ENCODE measurements around the gene COL20A1.

DNA sequence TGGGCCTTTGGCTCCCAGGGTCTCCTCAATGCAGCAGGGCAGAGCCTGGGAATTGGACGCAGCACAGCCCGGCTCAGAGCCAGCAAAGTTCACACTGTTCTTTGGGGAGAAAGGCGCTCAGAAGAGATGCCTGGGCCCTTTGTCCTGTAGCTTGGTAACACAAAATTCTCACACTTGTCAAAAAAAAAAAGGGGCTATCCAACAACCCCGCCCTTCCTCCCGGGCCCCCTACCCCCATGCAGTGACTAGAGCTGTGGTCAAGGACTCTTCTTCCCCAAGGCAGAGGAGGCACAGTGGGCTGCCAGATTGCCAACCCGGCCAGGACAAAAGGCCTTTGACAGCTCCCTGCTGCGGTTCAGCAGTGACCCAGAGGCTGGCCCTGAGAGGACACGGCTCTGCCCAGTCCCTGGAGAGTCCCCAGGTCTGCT lies 40.7 kb upstream of the COL20A1 start:
- TF ChIP-seq POLR2A (IDR thresholded peaks at IDR 0.05): no peak
- TF ChIP-seq CTCF (IDR thresholded peaks at IDR 0.05): no peak
- TF ChIP-seq EP300 (IDR thresholded peaks at IDR 0.05): no peak
